DMS53 (cell line): ENCODE measurements around the gene ZG16.
"Not testable (repeated sequence)": the region's sequence is repeated elsewhere in the genome, so short reads cannot be mapped to it uniquely, and the experiment has no call there.

ENCODE experiments used
- DNase-seq: peaks from one replicate; lab custom pipeline; 2025; lab: John Stamatoyannopoulos, UW

ZG16 gene

GRCh38 chr16:29787155-29787554 is 9.1 kb downstream of the ZG16 start:
- DNase-seq: not testable (repeated sequence)

- peak; percentile 67 for DNase-seq
Observed at GRCh38 chr16:29789775-29790182, 11.7 kb downstream of the ZG16 start.

- DNase-seq: peak; percentile 98
Observed at GRCh38 chr16:29790183-29790948, 12.3 kb downstream of the ZG16 start, which contains the start of gene KIF22. TSS of gene KIF22 (plus strand) at chr16:29790751. CDS start at chr16:29790760, 9 bp downstream.

DNA sequence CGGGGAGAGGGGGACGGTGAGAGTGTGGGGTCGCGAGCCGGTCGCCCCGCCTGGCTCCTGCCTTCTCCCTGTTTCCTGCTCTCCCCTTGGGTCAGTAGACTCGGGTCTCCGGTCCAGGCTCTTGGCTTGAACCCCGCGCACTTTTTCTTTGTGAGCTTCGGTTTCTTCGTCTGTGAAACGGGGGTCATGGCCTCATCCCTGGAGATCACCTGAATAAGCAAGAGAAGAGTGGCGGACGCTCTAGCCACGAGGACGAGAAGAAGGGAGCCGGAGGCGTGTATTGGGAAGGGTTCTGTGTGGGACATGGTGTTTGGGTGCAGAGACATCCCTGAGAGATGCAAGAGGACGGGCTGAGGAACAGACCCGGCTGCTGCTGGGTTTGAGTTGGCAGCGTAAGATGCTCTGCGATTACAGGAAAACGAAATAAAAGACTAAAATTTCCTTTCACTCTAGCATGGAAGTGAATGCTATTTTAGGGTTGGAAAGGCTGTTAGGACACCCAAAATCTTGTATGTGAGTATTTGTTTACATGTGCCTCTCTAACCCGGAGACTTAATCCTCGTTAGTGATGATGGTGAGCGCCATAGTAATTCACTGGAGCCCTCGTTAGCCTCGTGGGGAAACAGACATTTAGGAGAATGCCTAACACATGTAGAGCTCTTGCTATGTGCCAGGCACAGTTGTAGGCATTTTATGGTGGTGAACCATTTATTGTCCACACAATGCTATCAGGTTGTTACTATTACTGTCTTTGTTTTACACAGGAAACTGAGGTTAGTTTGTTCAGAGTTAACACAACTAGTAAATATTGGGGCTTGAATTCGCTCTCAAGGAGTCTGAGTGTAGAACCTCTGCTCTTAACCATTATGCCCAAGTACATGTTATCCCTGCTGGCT is 13.1 kb downstream of the ZG16 start:
- DNase-seq: peak; percentile 40

DNA sequence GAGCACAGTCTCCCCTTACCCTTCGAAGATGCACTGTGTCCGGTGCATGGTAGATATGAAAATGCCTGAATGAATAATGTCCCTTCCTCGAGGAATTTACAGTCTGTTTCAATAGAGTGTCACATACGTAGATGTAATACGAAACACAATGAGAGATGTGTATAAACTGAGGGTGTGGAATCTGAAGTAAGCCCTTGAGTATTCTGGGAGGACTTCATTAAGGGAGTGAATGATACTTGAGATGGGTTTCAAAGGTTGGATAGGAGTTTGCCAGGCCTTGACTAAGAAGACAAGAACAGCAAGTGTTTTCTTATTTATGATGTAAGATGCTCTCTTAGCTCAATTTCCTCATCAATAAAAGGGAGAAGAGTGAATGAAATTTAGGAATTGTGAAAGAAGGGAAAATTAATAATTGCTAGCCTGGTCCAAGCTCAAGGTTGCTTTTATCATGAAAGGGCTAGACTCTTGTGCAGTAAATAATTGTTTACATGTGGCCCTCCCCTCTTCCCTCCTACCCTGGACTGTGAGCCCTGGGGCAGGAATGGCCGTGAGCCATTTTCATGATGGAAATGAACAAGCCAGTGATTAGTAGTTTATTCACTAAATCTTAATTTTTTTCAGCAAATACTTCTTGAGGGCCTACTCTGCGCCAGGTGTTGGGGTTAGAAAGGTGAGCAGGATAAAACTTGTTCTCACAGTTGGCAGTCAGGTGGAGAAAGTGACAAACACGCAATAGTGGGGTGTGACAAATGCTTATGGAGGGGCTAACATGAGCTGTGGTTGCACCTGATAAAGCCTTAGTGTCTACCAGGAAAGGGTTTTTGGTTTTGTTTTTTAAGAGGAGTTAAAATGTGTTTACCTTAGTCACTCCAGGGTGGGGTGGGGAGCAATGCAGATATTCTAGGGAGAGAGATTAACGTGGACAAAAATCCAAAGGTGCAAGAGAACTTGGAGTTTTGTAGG is 14.1 kb downstream of the ZG16 start:
- no peak for DNase-seq

DNA sequence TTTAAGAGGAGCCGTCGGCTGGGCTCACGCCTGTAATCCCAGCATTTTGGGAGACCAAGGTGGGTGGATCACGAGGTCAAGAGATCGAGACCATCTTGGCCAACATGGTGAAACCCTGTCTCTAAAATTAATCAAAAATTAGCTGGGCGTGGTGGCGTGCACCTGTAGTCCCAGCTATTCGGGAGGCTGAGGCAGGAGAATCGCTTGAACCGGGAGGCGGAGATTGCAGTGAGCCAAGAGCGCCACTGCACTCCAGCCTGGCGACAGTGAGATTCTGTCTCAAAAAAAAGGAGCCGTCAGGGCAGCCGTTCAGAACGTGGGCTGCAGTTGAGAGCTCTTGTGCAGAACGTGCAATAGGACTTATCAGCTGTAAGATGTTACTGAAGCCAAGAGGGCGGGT is 15.1 kb downstream of the ZG16 start:
- DNase-seq: not testable (repeated sequence)

DNA sequence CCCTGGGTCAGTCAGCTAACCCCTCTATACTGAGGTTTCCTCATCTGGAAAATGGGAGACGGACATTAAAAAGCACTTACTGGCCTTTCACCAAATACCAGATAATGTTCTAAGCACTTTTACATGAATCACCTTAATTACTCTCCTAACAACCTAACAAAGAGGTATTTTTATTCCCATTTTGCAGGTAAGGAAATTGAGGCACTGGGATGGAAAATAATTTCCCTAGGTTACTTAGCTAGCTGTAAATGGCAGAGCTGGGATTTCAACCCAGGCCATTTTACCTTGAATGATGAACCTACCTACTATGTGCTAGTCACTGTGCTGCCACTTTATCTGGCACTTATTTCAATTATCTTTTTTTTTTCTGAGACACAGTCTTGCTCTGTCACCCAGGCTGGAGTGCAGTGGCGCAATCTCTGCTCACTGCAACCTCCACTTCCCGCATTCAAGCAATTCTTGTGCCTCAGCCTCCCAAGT is 16.2 kb downstream of the ZG16 start:
- no peak for DNase-seq

GRCh38 chr16:29802416-29802935 is 24.4 kb downstream of the ZG16 start:
- no peak for DNase-seq

DNA sequence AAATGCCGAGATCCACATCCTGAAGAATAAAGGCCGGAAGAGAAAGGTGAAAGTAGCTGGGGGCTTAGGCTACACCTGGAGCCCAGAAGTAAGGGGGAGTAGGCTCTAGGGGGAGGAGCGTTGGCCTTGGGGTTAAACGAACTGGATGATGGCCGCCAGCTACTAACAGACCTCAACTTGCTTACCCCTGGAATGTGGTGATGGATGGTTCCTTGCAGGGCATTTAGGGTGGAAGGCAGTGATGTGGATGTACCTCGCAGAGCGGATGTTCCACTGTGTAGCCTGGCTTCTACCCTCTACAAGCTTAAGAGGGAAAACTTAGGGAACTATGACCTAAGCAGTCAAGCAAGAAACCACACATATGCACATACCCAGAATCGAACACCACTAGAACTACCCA is 26.0 kb downstream of the ZG16 start:
- no peak for DNase-seq

GRCh38 chr16:29804455-29805231 is 26.6 kb downstream of the ZG16 start:
- peak; percentile 71 for DNase-seq

- DNase-seq: peak; percentile 97
Observed at GRCh38 chr16:29805232-29806098, 27.4 kb downstream of the ZG16 start.

DNA sequence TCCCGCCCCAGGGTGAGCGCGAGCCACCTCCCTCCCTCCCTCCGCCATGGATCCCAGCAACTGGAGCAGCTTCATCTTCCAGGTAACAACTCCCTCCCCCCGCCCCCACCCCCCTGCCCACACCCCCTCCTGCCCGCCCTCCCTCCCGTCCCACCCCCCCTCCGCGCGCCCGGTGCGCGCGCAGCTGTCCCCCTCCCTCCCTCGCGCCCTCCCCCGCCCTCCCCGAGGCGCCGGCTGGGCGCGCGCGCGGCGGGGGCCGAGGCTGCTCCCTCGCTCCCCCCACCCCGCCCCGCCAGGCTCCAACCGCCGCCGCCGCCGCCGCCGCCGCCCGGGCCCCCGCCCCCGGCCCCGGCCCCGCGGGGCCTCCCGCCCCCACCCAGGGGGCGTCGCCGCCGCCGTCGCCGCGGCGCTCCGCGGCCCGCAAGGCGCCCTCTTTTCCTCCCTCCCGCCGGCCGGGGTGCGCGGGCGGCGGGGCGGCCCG is 28.1 kb downstream of the ZG16 start, which contains the start of gene MAZ:
Gene MAZ, plus strand, starts transcription at position 431 of the 481 bp plus-strand sequence. CDS start 173 bp downstream, outside the sequence.
- DNase-seq: no peak

DNA sequence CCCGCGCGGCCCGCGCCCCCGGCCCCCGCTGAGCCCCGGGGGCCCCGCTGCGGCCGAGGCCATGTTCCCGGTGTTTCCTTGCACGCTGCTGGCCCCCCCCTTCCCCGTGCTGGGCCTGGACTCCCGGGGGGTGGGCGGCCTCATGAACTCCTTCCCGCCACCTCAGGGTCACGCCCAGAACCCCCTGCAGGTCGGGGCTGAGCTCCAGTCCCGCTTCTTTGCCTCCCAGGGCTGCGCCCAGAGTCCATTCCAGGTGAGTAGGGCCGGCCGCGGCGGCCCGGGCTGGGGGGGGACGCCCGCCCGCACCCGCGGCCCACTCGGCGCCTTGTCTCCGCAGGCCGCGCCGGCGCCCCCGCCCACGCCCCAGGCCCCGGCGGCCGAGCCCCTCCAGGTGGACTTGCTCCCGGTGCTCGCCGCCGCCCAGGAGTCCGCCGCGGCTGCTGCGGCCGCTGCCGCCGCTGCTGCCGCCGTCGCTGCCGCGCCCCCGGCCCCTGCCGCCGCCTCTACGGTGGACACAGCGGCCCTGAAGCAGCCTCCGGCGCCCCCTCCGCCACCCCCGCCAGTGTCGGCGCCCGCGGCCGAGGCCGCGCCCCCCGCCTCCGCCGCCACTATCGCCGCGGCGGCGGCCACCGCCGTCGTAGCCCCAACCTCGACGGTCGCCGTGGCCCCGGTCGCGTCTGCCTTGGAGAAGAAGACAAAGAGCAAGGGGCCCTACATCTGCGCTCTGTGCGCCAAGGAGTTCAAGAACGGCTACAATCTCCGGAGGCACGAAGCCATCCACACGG is 28.8 kb downstream of the ZG16 start:
- peak; percentile 77 for DNase-seq

DNA sequence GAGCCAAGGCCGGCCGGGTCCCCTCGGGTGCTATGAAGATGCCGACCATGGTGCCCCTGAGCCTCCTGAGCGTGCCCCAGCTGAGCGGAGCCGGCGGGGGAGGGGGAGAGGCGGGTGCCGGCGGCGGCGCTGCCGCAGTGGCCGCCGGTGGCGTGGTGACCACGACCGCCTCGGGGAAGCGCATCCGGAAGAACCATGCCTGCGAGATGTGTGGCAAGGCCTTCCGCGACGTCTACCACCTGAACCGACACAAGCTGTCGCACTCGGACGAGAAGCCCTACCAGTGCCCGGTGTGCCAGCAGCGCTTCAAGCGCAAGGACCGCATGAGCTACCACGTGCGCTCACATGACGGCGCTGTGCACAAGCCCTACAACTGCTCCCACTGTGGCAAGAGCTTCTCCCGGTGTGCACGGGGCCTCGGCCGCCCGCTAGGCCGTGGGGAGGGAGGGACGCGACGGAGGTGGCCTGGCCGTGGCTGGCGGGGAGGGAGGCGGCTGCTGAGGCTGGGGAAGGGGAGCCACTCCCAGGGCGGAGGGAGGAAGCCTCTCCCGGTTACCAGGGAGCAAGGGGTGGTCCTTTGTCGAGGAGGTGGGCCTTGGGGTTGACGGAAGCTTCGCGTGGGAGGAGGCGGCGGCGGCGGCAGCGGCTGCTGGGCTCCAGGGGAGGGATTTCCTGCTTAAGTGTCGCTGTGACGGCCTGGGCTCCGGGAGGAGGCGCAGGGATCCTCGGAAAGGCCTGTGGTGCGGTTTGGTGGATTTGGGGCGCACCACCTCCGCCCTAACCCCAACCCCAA is 29.6 kb downstream of the ZG16 start:
- DNase-seq: peak; percentile 94

DNA sequence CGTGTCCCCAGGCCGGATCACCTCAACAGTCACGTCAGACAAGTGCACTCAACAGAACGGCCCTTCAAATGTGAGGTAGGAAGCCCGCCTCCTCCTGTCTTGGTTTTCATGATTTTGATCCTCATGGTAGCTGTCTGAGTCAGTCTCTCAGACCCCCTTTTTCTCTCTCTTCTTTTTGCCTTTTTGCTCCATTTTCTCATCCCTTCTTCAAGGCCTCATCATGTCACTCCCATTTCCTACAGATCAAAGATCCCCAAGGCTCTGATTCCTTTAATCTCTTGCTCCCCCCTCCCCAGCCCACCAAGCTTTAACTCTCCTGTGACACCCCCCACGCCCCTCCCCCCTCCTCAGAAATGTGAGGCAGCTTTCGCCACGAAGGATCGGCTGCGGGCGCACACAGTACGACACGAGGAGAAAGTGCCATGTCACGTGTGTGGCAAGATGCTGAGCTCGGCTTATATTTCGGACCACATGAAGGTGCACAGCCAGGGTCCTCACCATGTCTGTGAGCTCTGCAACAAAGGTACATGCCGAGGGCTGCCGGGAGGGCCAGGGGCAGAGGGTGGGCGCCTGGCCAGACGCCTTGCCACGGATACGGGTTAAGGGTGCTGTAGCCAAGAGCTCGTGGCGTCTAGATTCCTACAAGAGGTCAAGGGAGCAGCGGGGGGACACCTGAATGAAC is 30.3 kb downstream of the ZG16 start:
- no peak for DNase-seq

GRCh38 chr16:29809031-29809747 is 31.1 kb downstream of the ZG16 start:
- DNase-seq: no peak
